ENCODE data around the gene CP.

CP gene

DNA sequence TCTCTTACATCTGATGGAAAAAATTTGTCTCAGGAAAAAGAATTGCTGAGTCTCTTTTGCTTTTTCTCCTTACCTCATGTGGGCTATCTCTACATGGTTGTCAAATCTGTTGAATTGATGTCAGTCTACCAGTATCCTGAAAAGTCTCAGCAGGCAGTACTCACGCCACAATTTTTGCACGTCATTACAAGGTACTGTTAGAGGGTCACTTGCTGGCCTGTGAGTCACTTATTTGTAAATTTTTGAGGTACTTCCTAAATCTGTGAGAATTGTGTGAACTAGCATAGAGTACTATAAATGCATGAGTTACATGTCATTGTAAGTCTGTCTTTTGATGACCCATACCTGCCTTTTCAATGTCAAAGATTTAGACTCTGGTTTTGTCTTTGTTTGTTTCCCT lies 76.3 kb downstream of the CP start:
- no peaks in the 10 kb centered on the region for H3K79me2 ChIP-seq (ENCODE audit: insufficient read depth, low read length)
- peaks cover 62% of the 10 kb centered on the region for H3K36me3 ChIP-seq (ENCODE audit: insufficient read depth, low read length)
- H3K4me1 ChIP-seq (ENCODE audit: insufficient read depth, low read length), result no peaks in the 10 kb centered on the region
- no peaks in the 10 kb centered on the region for H3K9me3 ChIP-seq (ENCODE audit: insufficient read depth, low read length, severe bottlenecking)
- no peak overlapping the region for H3K4me3 ChIP-seq (ENCODE audit: low read depth in 1 of 2, low read length in 2 of 2)
- H4K20me1 ChIP-seq (ENCODE audit: insufficient read depth, low read length), result no peaks in the 10 kb centered on the region
- TF ChIP-seq, protein P1, sequence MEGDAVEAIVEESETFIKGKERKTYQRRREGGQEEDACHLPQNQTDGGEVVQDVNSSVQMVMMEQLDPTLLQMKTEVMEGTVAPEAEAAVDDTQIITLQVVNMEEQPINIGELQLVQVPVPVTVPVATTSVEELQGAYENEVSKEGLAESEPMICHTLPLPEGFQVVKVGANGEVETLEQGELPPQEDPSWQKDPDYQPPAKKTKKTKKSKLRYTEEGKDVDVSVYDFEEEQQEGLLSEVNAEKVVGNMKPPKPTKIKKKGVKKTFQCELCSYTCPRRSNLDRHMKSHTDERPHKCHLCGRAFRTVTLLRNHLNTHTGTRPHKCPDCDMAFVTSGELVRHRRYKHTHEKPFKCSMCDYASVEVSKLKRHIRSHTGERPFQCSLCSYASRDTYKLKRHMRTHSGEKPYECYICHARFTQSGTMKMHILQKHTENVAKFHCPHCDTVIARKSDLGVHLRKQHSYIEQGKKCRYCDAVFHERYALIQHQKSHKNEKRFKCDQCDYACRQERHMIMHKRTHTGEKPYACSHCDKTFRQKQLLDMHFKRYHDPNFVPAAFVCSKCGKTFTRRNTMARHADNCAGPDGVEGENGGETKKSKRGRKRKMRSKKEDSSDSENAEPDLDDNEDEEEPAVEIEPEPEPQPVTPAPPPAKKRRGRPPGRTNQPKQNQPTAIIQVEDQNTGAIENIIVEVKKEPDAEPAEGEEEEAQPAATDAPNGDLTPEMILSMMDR (IDR thresholded peaks at IDR 0.05; ENCODE audit: borderline replicate concordance, extremely low read depth, low read length, poor library complexity, severe bottlenecking), result no peak
- H3K4me2 ChIP-seq (ENCODE audit: insufficient read depth, low read length), result no peak overlapping the region
- H3K27ac ChIP-seq (ENCODE audit: low read length), result no peak overlapping the region
- H3K27me3 ChIP-seq (ENCODE audit: insufficient read depth, low read length, poor library complexity), result no peaks in the 10 kb centered on the region
- H2AFZ ChIP-seq (ENCODE audit: low read depth, low read length), result no peak overlapping the region
- H3K9ac ChIP-seq (ENCODE audit: low read depth, low read length), result no peak overlapping the region
- ATAC-seq (ENCODE audit: insufficient read depth, low read depth) (no peak), DNase-seq (no peak)

- H3K4me1 ChIP-seq (ENCODE audit: insufficient read depth, low read length), result no peaks in the 10 kb centered on the region
- H3K36me3 ChIP-seq (ENCODE audit: insufficient read depth, low read length), result peaks cover 46% of the 10 kb centered on the region
- ATAC-seq (ENCODE audit: insufficient read depth, low read depth), result peak; percentile 37; the same call in 1 of the 3 replicates
- no peak overlapping the region for H3K9ac ChIP-seq (ENCODE audit: low read depth, low read length)
- H3K9me3 ChIP-seq (ENCODE audit: insufficient read depth, low read length, severe bottlenecking), result no peaks in the 10 kb centered on the region
- TF ChIP-seq, protein P1 (IDR thresholded peaks at IDR 0.05; ENCODE audit: borderline replicate concordance, extremely low read depth, low read length, poor library complexity, severe bottlenecking), result no peak
- TF ChIP-seq EZH2 (IDR thresholded peaks at IDR 0.05; ENCODE audit: borderline replicate concordance, low read depth, low read length, severe bottlenecking), result no peak
- no peak overlapping the region for H2AFZ ChIP-seq (ENCODE audit: low read depth, low read length)
- no peaks in the 10 kb centered on the region for H3K79me2 ChIP-seq (ENCODE audit: insufficient read depth, low read length)
- no peaks in the 10 kb centered on the region for H3K27me3 ChIP-seq (ENCODE audit: insufficient read depth, low read length, poor library complexity)
- no peaks in the 10 kb centered on the region for H4K20me1 ChIP-seq (ENCODE audit: insufficient read depth, low read length)
- no peak overlapping the region for H3K4me2 ChIP-seq (ENCODE audit: insufficient read depth, low read length)
- no peak overlapping the region for H3K27ac ChIP-seq (ENCODE audit: low read length)
- H3K4me3 ChIP-seq (ENCODE audit: low read depth in 1 of 2, low read length in 2 of 2), result no peak overlapping the region
- no peak for DNase-seq
Observed at GRCh38 chr3:149142682-149143081, 78.9 kb downstream of the CP start.

DNA sequence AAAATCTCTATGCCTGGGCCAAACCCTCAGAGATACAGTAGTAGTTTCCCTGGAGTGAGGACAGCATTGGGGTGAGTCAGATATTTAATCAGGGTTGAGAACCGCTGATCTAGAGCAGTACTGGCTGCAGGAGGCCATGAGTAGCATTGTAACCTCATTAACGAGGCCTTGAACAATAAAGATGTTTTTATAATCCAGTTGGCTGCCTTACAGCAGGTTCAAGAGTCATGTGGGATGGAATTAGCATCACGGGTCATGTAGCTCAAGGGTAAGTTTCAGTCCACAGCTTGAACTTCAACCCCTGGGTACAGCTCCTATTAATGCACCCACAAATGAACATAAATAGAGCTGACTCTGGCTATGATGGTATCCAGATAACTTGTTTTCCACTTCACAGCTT lies 87.1 kb downstream of the CP start:
- Histone ChIP-seq H3K4me2 (ENCODE audit: insufficient read depth, low read length) (no peak overlapping the region), H3K4me1 (ENCODE audit: insufficient read depth, low read length) (peaks cover 21% of the 10 kb centered on the region), H3K9me3 (ENCODE audit: insufficient read depth, low read length, severe bottlenecking) (no peaks in the 10 kb centered on the region), H3K9ac (ENCODE audit: low read depth, low read length) (no peak overlapping the region), H4K20me1 (ENCODE audit: insufficient read depth, low read length) (0 out of 2 replicates have a peak, but pooled peaks cover 8% of the 10 kb centered on the region), H3K4me3 (ENCODE audit: low read depth in 1 of 2, low read length in 2 of 2) (no peak overlapping the region), H3K36me3 (ENCODE audit: insufficient read depth, low read length) (peaks cover 4% of the 10 kb centered on the region; the same call in 1 of the 2 replicates), H3K27ac (ENCODE audit: low read length) (no peak overlapping the region), H3K79me2 (ENCODE audit: insufficient read depth, low read length) (peaks cover 41% of the 10 kb centered on the region), H2AFZ (ENCODE audit: low read depth, low read length) (no peak overlapping the region), H3K27me3 (ENCODE audit: insufficient read depth, low read length, poor library complexity) (no peaks in the 10 kb centered on the region)
- TF ChIP-seq, protein P1 (IDR thresholded peaks at IDR 0.05; ENCODE audit: borderline replicate concordance, extremely low read depth, low read length, poor library complexity, severe bottlenecking), result no peak
- TF ChIP-seq EZH2 (IDR thresholded peaks at IDR 0.05; ENCODE audit: borderline replicate concordance, low read depth, low read length, severe bottlenecking), result no peak
- no peak for DNase-seq
- no peak for ATAC-seq (ENCODE audit: insufficient read depth, low read depth)

DNA sequence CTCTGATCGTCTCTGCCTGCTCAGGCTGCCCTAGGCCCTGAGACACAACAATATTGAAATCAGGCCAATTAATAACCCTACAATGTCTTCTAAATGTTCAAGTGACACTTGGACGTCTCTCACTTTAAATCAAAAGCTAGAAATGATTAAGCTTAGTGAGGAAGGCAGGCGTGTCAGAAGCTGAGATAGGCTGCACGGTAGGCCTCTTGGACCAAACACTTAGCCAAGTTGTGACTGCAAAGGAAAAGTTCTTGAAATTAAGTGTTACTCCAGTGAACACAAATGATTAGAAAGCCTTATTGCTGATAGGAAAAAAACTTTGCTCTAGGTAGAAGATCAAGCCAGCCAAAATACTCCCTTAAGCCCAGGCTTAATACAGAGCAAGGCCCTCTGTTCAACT lies 90.0 kb downstream of the CP start:
- no peak overlapping the region for H3K27ac ChIP-seq (ENCODE audit: low read length)
- peaks cover 30% of the 10 kb centered on the region for H3K4me1 ChIP-seq (ENCODE audit: insufficient read depth, low read length)
- ATAC-seq (ENCODE audit: insufficient read depth, low read depth) (no peak), DNase-seq (no peak)
- H2AFZ ChIP-seq (ENCODE audit: low read depth, low read length), result no peak overlapping the region
- peak overlapping the region; percentile 98 for H3K4me2 ChIP-seq (ENCODE audit: insufficient read depth, low read length)
- H3K9me3 ChIP-seq (ENCODE audit: insufficient read depth, low read length, severe bottlenecking), result no peaks in the 10 kb centered on the region
- no peak overlapping the region for H3K9ac ChIP-seq (ENCODE audit: low read depth, low read length)
- H4K20me1 ChIP-seq (ENCODE audit: insufficient read depth, low read length), result 0 out of 2 replicates have a peak, but pooled peaks cover 8% of the 10 kb centered on the region
- H3K4me3 ChIP-seq (ENCODE audit: low read depth in 1 of 2, low read length in 2 of 2), result no peak overlapping the region
- TF ChIP-seq, protein P1 (IDR thresholded peaks at IDR 0.05; ENCODE audit: borderline replicate concordance, extremely low read depth, low read length, poor library complexity, severe bottlenecking), result no peak
- TF ChIP-seq EZH2 (IDR thresholded peaks at IDR 0.05; ENCODE audit: borderline replicate concordance, low read depth, low read length, severe bottlenecking), result no peak
- H3K27me3 ChIP-seq (ENCODE audit: insufficient read depth, low read length, poor library complexity), result peaks cover 21% of the 10 kb centered on the region
- H3K36me3 ChIP-seq (ENCODE audit: insufficient read depth, low read length), result peaks cover 4% of the 10 kb centered on the region; the same call in 1 of the 2 replicates
- H3K79me2 ChIP-seq (ENCODE audit: insufficient read depth, low read length), result peaks cover 39% of the 10 kb centered on the region

Measured in DND-41 (cell line).